Measurements from ENCODE around the gene CFAP20.

DNA sequence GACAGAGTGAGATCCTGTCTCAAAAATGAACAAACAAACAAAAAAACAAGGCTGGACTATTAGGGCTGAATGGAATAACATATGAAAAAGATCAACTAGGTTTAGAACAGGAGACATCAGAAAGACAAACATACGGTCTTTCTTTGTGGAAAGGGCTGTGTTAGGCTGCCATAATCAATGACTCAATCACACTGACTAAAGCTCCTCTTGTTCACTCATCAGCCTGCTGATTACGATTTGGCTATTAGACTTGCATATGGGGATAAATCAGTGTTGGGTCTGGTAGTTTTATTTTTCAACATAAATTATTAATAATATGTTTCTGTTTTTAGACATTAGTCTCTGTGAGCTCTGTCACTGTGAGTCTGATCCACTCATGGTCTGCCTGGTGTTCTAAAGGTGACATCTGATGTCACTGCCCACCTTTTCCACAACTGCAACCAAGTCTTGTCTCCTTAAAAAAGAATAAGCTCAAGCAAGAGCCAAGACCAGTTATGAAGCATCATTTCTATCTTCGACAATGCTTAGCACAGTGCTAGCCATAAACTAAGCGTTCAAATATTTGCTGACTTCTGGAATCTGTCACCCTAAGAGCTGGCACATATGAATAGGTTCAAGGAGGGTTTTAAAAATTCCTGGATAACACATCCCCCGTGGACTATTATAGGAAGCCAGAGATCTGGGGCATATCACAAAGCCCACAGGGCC is 10.2 kb downstream of the CFAP20 start:
- TF ChIP-seq EGR1 (IDR thresholded peaks at IDR 0.05; ENCODE audit: low read depth in 2 of 2) (no peak), CTCF (IDR thresholded peaks at IDR 0.05; ENCODE audit: low read depth, low read length, missing input control) (no peak)
- TF ChIP-seq, protein P1, sequence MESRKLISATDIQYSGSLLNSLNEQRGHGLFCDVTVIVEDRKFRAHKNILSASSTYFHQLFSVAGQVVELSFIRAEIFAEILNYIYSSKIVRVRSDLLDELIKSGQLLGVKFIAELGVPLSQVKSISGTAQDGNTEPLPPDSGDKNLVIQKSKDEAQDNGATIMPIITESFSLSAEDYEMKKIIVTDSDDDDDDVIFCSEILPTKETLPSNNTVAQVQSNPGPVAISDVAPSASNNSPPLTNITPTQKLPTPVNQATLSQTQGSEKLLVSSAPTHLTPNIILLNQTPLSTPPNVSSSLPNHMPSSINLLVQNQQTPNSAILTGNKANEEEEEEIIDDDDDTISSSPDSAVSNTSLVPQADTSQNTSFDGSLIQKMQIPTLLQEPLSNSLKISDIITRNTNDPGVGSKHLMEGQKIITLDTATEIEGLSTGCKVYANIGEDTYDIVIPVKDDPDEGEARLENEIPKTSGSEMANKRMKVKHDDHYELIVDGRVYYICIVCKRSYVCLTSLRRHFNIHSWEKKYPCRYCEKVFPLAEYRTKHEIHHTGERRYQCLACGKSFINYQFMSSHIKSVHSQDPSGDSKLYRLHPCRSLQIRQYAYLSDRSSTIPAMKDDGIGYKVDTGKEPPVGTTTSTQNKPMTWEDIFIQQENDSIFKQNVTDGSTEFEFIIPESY (IDR thresholded peaks at IDR 0.05): no peak

All from liver (tissue), 3 donors.